Small intestine (tissue), 7 donors: ENCODE data around the gene CLTA. TPM values are rescaled to one million over a fixed set of nuclear protein-coding genes. Genes with fewer than 3 reads are reported as not detected.
"Not testable (repeated sequence)": the region's sequence is repeated elsewhere in the genome, so short reads cannot be mapped to it uniquely, and the experiment has no call there.

Experiments
- DNase-seq, 2 donors: peaks; one replicate each; pipeline versions ENCODE4 v3.0.0 to v3.0.0-alpha.2; 2013
- FAIRE-seq: peaks from 2 replicates; lab custom pipeline; 2012; peaks lifted over from hg19 to GRCh38; lab: Jason Lieb, UNC
- H3K27ac ChIP-seq, 3 donors: one replicate each; pipeline ENCODE4 v1.5.1; 2013; ENCODE audit warnings: low read length in 2 of 3, mild to moderate bottlenecking in 2 of 3, control low read depth in 1 of 3, inconsistent platforms in 1 of 3, low read depth in 1 of 3, moderate library complexity in 1 of 3
- H3K27me3 ChIP-seq, 3 donors: one replicate each; pipeline ENCODE4 v1.6.1; 2013; ENCODE audit warnings: low read length in 3 of 3, inconsistent platforms in 1 of 3; ENCODE audit not compliant: control insufficient read depth in 3 of 3, insufficient read depth in 3 of 3
- H3K36me3 ChIP-seq, 3 donors: one replicate each; pipeline ENCODE4 v1.6.1; 2013; ENCODE audit warnings: low read length in 3 of 3, inconsistent platforms in 1 of 3, low read depth in 1 of 3, mild to moderate bottlenecking in 1 of 3, moderate library complexity in 1 of 3; ENCODE audit not compliant: control insufficient read depth in 3 of 3, insufficient read depth in 2 of 3
- H3K4me1 ChIP-seq, 3 donors: one replicate each; pipeline ENCODE4 v1.6.1; 2013; ENCODE audit warnings: low read length in 2 of 3, inconsistent platforms in 1 of 3, low read depth in 1 of 3, mild to moderate bottlenecking in 1 of 3, moderate library complexity in 1 of 3; ENCODE audit not compliant: control insufficient read depth in 3 of 3, insufficient read depth in 2 of 3
- H3K4me3 ChIP-seq, 3 donors: one replicate each; pipeline ENCODE4 v1.5.1; 2013; ENCODE audit warnings: low read length in 3 of 3, control low read depth in 1 of 3, inconsistent platforms in 1 of 3, low read depth in 1 of 3, mild to moderate bottlenecking in 1 of 3, moderate library complexity in 1 of 3
- H3K9me3 ChIP-seq, 2 donors: one replicate each; pipeline ENCODE4 v1.6.1; 2013; ENCODE audit warnings: low read depth in 1 of 2, low read length in 1 of 2; ENCODE audit not compliant: control insufficient read depth in 2 of 2, insufficient read depth in 1 of 2
- WGBS, 3 donors: extraction: QIAGEN DNeasy Blood & Tissue Kit; methylation state at CpG; one replicate each; pipeline ENCODE4 v1.1.7; 2013; 5-methylcytosine and 5-hydroxymethylcytosine counted together
- polyA plus RNA-seq, 4 donors: library from polyadenylated mRNA; stranded (reverse) in 3 of 4; unstranded in 1 of 4; fragments of 200-250 nt in 3 of 4; fragments of 120-200 nt in 1 of 4; gene quantifications; one replicate each; pipeline versions ENCODE4 v1.2.1 to v1.2.3, GENCODE V29; 2013
- donor health status: healthy with polysubstance abuse.
- donor health status: control.
- donor health status: control.
- donor health status: Bipolar disorder and iron deficiency.
- donor health status: healthy.

Gene CLTA
- polyA plus RNA-seq, 4 donors, result 176 to 279 (median 273) TPM

DNA sequence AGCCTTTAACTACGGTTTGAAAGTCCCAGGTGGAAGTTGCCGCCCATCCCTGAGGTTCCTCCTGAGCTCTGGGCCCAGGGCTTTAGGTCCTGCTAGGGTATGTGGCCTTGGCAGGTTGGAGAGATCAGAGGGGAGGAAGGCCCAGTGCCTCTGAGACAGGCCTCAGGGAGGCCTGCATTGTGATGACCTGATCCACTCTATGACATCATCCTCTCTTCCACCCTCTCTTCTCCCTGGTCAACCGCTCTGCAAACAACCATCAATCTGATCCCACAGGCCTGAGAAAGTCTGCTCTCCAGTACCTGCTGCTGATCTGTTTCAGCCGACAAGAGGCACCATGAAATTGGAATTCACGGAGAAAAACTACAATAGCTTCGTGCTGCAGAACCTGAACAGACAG, 21.6 kb upstream of the CLTA start, which contains the start of gene CCIN:
TSS of gene CCIN (plus strand) at position 223 of the 400 bp plus-strand sequence. CDS start at position 338, 115 bp downstream.
- H3K4me1 ChIP-seq, result peaks cover 0 to 7% (median 0%) of the 10 kb centered on the region in 3 donors
- FAIRE-seq (no peak), DNase-seq (no peak)
- no peak within 1 kb of the TSS for H3K4me3 ChIP-seq
- peaks cover 0 to 3% (median 0%) of the 10 kb centered on the region in 3 donors for H3K27me3 ChIP-seq
- WGBS, 3 donors, result 70 to 86% (median 78%) methylated on average over 6 of the region's 6 CpGs
- H3K36me3 ChIP-seq, result no peaks in the 10 kb centered on the region
- H3K27ac ChIP-seq, result no peak within 1 kb of the TSS
- H3K9me3 ChIP-seq, result no peaks in the 10 kb centered on the region

DNA sequence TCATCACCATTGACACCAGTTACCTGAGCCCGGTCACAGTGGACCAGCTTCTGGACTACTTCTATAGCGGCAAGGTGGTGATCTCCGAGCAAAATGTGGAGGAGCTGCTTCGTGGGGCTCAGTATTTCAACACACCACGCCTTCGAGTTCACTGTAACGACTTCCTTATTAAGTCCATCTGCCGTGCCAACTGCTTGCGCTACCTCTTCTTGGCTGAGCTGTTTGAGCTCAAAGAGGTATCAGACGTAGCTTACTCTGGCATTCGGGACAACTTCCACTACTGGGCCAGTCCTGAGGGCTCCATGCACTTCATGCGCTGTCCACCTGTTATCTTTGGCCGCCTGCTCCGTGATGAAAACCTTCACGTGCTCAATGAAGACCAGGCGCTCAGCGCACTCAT, 21.0 kb upstream of the CLTA start:
- WGBS, 3 donors, result 89 to 92% (median 89%) methylated on average over 17 of the region's 17 CpGs

GRCh38 chr9:36170531-36170930, 20.2 kb upstream of the CLTA start:
- Histone ChIP-seq H3K4me1 (peaks cover 0 to 7% (median 0%) of the 10 kb centered on the region in 3 donors), H3K27me3 (peaks cover 0 to 3% (median 0%) of the 10 kb centered on the region in 3 donors), H3K9me3 (no peaks in the 10 kb centered on the region), H3K36me3 (no peaks in the 10 kb centered on the region), H3K27ac (no peak overlapping the region), H3K4me3 (no peak overlapping the region)
- FAIRE-seq, result no peak
- no peak for DNase-seq
- 93 to 98% (median 95%) methylated on average over 13 of the region's 13 CpGs for WGBS, 3 donors

More for the DNA sequence above, 21.0 kb upstream of the CLTA start:
- peaks cover 0 to 7% (median 0%) of the 10 kb centered on the region in 3 donors for H3K4me1 ChIP-seq
- peaks cover 0 to 3% (median 0%) of the 10 kb centered on the region in 3 donors for H3K27me3 ChIP-seq
- no peak for FAIRE-seq
- no peak overlapping the region for H3K4me3 ChIP-seq
- H3K36me3 ChIP-seq, result no peaks in the 10 kb centered on the region
- no peaks in the 10 kb centered on the region for H3K9me3 ChIP-seq
- DNase-seq, result no peak
- no peak overlapping the region for H3K27ac ChIP-seq

- H3K27me3 ChIP-seq, result no peaks in the 10 kb centered on the region
- no peak for FAIRE-seq
- H3K4me1 ChIP-seq, result no peaks in the 10 kb centered on the region
- 94 to 96% (median 94%) methylated on average over 2 of the region's 2 CpGs for WGBS, 3 donors
- no peak overlapping the region for H3K4me3 ChIP-seq
- H3K36me3 ChIP-seq, result no peaks in the 10 kb centered on the region
- DNase-seq, result no peak
- no peaks in the 10 kb centered on the region for H3K9me3 ChIP-seq
- H3K27ac ChIP-seq, result no peak overlapping the region
Measured at GRCh38 chr9:36173861-36174260, 16.9 kb upstream of the CLTA start.

- no peaks in the 10 kb centered on the region for H3K36me3 ChIP-seq
- H3K4me1 ChIP-seq, result no peaks in the 10 kb centered on the region
- no peaks in the 10 kb centered on the region for H3K9me3 ChIP-seq
- H3K4me3 ChIP-seq, result no peak overlapping the region
- FAIRE-seq (no peak), DNase-seq (no peak)
- 71 to 82% (median 81%) methylated on average over 7 of the region's 7 CpGs for WGBS, 3 donors
- H3K27me3 ChIP-seq, result no peaks in the 10 kb centered on the region
- H3K27ac ChIP-seq, result no peak overlapping the region
Measured at GRCh38 chr9:36174271-36174670, 16.4 kb upstream of the CLTA start.

DNA sequence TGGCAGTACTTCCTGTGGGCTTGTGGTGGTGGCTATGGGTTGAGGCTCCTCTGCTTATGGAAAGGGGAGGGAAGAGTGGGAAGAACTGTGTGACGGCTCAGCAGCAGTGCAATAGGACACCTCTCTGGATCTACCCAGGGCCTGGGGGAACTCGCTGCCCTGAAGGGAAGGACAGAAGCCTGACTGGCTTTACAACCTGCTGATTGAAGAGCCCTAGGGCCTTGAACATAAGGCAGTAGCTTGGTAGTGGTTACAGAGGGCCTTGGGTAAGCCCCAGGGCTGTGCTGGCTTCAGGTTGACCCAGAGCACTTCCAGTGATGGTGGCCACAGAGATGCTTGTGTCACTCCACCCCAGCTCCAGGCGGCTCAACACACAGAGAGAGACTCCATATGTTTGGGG, 16.0 kb upstream of the CLTA start:
- Histone ChIP-seq H3K27ac (no peak overlapping the region), H3K36me3 (no peaks in the 10 kb centered on the region), H3K9me3 (no peaks in the 10 kb centered on the region), H3K27me3 (no peaks in the 10 kb centered on the region), H3K4me1 (no peaks in the 10 kb centered on the region), H3K4me3 (no peak overlapping the region)
- FAIRE-seq (no peak), DNase-seq (no peak)
- WGBS, 3 donors, result 80 to 85% (median 82%) methylated on average over 3 of the region's 3 CpGs

GRCh38 chr9:36175209-36175608, 15.5 kb upstream of the CLTA start:
- not testable (repeated sequence) for FAIRE-seq, H3K4me1 ChIP-seq, H3K27me3 ChIP-seq, H3K36me3 ChIP-seq, H3K4me3 ChIP-seq, H3K9me3 ChIP-seq, H3K27ac ChIP-seq, DNase-seq
- WGBS, 3 donors, result 86 to 88% (median 87%) methylated on average over 3 of the region's 3 CpGs

- not testable (repeated sequence) for H3K27me3 ChIP-seq, FAIRE-seq
- WGBS, 3 donors, result 93 to 96% (median 94%) methylated on average over 10 of the region's 10 CpGs
Measured at GRCh38 chr9:36176496-36176895, 14.2 kb upstream of the CLTA start.

DNA sequence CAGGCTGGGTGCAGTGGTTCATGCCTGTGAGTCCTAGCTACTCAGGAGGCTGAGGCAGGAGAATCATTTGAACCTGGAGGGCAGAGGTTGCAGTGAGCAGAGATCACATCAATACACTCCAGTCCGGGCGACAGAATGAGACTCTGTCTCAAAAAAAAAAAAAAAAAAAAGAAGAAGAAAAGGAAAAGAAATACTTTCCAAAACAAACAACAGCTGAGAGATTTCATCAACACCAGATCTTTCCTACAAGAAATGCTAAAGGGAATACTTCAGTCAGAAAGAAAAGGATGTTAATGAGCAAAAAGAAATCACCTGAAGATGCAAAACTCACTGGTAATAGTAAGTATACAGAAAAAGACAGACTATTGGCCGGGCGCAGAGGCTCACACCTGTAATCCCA, 13.2 kb upstream of the CLTA start:
- Histone ChIP-seq H3K27me3 (no peaks in the 10 kb centered on the region), H3K9me3 (peaks cover 0 to 3% of the 10 kb centered on the region in 2 donors), H3K27ac (no peak overlapping the region), H3K36me3 (no peaks in the 10 kb centered on the region), H3K4me3 (no peak overlapping the region), H3K4me1 (no peaks in the 10 kb centered on the region)
- DNase-seq (no peak), FAIRE-seq (no peak)
- 69 to 78% (median 72%) methylated on average over 4 of the region's 4 CpGs for WGBS, 3 donors

More at GRCh38 chr9:36176496-36176895, 14.2 kb upstream of the CLTA start:
- H3K4me3 ChIP-seq, H3K4me1 ChIP-seq, H3K27ac ChIP-seq, DNase-seq, H3K36me3 ChIP-seq, H3K9me3 ChIP-seq: not testable (repeated sequence)
